GM12892 (cell line): Measurements from ENCODE around the gene LSAMP.

Source experiments
- POLR2AphosphoS5 ChIP-seq: IDR thresholded peaks from 2 replicates; pipeline ENCODE4 v1.6.1; 2011; ENCODE audit warnings: low read depth, low read length, control low read depth
- TAF1 ChIP-seq: IDR thresholded peaks from 2 replicates; pipeline ENCODE4 v1.6.1; 2011; ENCODE audit warnings: low read depth, mild to moderate bottlenecking, control low read depth, low read length, borderline replicate concordance

- TF ChIP-seq POLR2AphosphoS5 = no peak
- TF ChIP-seq TAF1 = no peak
These were observed 348.1 kb downstream of the LSAMP start for GRCh38 chr3:116097226-116097625.
